ENCODE measurements around the gene AUTS2.

Gene AUTS2

DNA sequence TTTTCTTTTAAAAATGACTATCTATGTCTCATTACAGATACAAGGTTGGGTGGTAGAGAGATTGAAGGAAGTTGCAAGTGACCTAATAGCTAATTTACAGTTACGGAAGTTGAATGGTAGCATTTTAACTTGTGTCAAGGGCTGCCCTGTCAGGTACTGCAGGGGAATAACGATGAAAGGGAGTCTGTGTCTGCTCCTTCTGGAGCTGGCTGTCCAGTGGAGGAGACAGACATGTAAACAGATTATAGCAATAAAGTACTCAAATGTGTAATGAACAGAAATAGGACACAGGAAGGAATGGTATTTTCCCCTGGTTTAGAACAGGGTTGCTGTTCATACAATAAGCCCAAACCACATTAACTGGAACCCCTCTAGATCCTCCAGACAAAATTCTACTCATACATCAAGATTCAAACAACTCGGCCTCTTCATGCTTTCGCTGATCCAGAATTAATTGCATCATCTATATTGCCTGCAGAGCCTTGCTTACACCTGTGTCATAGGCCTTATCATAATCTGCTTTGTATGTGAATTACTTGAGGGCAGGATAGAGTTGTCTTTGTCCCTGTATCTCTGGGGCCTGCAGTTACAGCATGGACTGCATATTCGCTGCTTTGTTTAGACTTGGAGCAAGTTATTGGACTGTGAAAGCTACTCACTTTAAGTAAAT is 42.8 kb downstream of the AUTS2 start:
- Histone ChIP-seq H3K4me3 (ENCODE audit: insufficient read depth, low read length, poor library complexity, severe bottlenecking) (no peak overlapping the region), H3K9me3 (ENCODE audit: insufficient read depth, low read length) (no peaks in the 10 kb centered on the region), H4K20me1 (ENCODE audit: low read depth, low read length) (peaks cover 32% of the 10 kb centered on the region), H3F3A (ENCODE audit: insufficient read depth) (no peaks in the 10 kb centered on the region), H3K27ac (ENCODE audit: low read depth, low read length) (no peak overlapping the region), H3K9ac (ENCODE audit: low read length) (no peak overlapping the region), H3K9me2 (replicated peaks; ENCODE audit: insufficient read depth, low read length) (no peaks in the 10 kb centered on the region), H3K36me3 (ENCODE audit: low read length) (no peaks in the 10 kb centered on the region), H2AFZ (ENCODE audit: low read depth, low read length, severe bottlenecking) (no peak overlapping the region), H3K27me3 (ENCODE audit: low read length) (no peaks in the 10 kb centered on the region), H3K4me2 (ENCODE audit: low read depth, low read length, poor library complexity, severe bottlenecking) (no peak overlapping the region), H3K79me2 (ENCODE audit: insufficient read depth, low read length) (peaks cover 59% of the 10 kb centered on the region)
- no peak for TF ChIP-seq EZH2phosphoT487 (conservative IDR thresholded peaks at IDR 0.05; ENCODE audit: low read length)
- TF ChIP-seq, protein P1, sequence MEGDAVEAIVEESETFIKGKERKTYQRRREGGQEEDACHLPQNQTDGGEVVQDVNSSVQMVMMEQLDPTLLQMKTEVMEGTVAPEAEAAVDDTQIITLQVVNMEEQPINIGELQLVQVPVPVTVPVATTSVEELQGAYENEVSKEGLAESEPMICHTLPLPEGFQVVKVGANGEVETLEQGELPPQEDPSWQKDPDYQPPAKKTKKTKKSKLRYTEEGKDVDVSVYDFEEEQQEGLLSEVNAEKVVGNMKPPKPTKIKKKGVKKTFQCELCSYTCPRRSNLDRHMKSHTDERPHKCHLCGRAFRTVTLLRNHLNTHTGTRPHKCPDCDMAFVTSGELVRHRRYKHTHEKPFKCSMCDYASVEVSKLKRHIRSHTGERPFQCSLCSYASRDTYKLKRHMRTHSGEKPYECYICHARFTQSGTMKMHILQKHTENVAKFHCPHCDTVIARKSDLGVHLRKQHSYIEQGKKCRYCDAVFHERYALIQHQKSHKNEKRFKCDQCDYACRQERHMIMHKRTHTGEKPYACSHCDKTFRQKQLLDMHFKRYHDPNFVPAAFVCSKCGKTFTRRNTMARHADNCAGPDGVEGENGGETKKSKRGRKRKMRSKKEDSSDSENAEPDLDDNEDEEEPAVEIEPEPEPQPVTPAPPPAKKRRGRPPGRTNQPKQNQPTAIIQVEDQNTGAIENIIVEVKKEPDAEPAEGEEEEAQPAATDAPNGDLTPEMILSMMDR (IDR thresholded peaks at IDR 0.05; ENCODE audit: insufficient read depth, low read length, poor library complexity, severe bottlenecking): no peak

- H3K4me3 ChIP-seq (ENCODE audit: insufficient read depth, low read length, poor library complexity, severe bottlenecking): no peak overlapping the region
- peaks cover 29% of the 10 kb centered on the region for H4K20me1 ChIP-seq (ENCODE audit: low read depth, low read length)
- H3K9ac ChIP-seq (ENCODE audit: low read length): no peak overlapping the region
- no peaks in the 10 kb centered on the region for H3F3A ChIP-seq (ENCODE audit: insufficient read depth)
- peaks cover 74% of the 10 kb centered on the region for H3K79me2 ChIP-seq (ENCODE audit: insufficient read depth, low read length)
- no peaks in the 10 kb centered on the region for H3K9me2 ChIP-seq (replicated peaks; ENCODE audit: insufficient read depth, low read length)
- H3K36me3 ChIP-seq (ENCODE audit: low read length): no peaks in the 10 kb centered on the region
- TF ChIP-seq, protein P1 (IDR thresholded peaks at IDR 0.05; ENCODE audit: insufficient read depth, low read length, poor library complexity, severe bottlenecking): no peak
- no peak for TF ChIP-seq EZH2phosphoT487 (conservative IDR thresholded peaks at IDR 0.05; ENCODE audit: low read length)
- no peak overlapping the region for H3K27ac ChIP-seq (ENCODE audit: low read depth, low read length)
- H3K27me3 ChIP-seq (ENCODE audit: low read length): no peaks in the 10 kb centered on the region
- H3K9me3 ChIP-seq (ENCODE audit: insufficient read depth, low read length): no peaks in the 10 kb centered on the region
- H3K4me2 ChIP-seq (ENCODE audit: low read depth, low read length, poor library complexity, severe bottlenecking): no peak overlapping the region
- no peak overlapping the region for H2AFZ ChIP-seq (ENCODE audit: low read depth, low read length, severe bottlenecking)
Observed at GRCh38 chr7:69643265-69643664, 45.0 kb downstream of the AUTS2 start.

DNA sequence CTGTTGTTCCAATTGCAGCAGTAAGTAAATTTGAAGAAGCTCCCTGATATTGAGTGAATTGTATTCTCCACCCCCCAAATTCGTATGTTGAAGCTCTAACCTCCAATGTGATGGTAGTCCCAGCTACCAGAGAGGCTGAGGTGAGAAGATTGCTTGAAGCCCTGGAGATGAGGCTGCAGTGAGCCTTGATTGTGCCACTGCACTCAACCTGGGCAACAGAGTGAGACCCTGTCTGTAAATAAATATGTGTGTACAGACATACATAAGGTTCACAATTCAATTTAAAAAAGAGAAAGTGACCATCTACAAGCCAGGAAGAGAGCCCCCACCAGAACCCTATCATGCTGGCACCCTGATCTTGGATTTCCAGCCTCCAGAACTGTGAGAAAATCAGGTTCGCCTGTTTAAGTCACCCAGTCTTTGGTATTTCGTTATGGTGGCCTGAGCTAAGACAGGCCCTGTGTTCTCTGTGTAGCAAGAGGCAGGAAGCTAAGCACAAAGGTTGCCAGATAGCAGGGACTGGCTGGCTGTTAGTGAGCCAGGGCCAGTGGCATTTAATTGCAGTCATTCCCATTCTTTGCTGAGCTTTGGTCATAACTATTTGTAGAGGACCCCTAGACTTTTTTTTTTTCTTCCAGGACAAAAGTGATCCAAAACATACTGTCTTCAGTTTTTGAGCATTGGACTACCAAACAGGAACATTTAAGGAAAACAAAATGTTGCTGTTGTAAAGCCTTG is 45.6 kb downstream of the AUTS2 start:
- H3K36me3 ChIP-seq (ENCODE audit: low read length): no peaks in the 10 kb centered on the region
- no peak overlapping the region for H3K4me2 ChIP-seq (ENCODE audit: low read depth, low read length, poor library complexity, severe bottlenecking)
- no peak overlapping the region for H3K27ac ChIP-seq (ENCODE audit: low read depth, low read length)
- H3K4me3 ChIP-seq (ENCODE audit: insufficient read depth, low read length, poor library complexity, severe bottlenecking): no peak overlapping the region
- no peaks in the 10 kb centered on the region for H3K27me3 ChIP-seq (ENCODE audit: low read length)
- H3K79me2 ChIP-seq (ENCODE audit: insufficient read depth, low read length): peaks cover 73% of the 10 kb centered on the region
- TF ChIP-seq, protein P1 (IDR thresholded peaks at IDR 0.05; ENCODE audit: insufficient read depth, low read length, poor library complexity, severe bottlenecking): no peak
- TF ChIP-seq EZH2phosphoT487 (conservative IDR thresholded peaks at IDR 0.05; ENCODE audit: low read length): no peak
- no peaks in the 10 kb centered on the region for H3K9me3 ChIP-seq (ENCODE audit: insufficient read depth, low read length)
- H3F3A ChIP-seq (ENCODE audit: insufficient read depth): no peaks in the 10 kb centered on the region
- no peaks in the 10 kb centered on the region for H3K9me2 ChIP-seq (replicated peaks; ENCODE audit: insufficient read depth, low read length)
- H3K9ac ChIP-seq (ENCODE audit: low read length): no peak overlapping the region
- peaks cover 25% of the 10 kb centered on the region for H4K20me1 ChIP-seq (ENCODE audit: low read depth, low read length)
- no peak overlapping the region for H2AFZ ChIP-seq (ENCODE audit: low read depth, low read length, severe bottlenecking)

Measured in SU-DHL-6 (cell line).